Stimulated activated CD4-positive, alpha-beta T cell treated with anti-CD3 and anti-CD28 coated beads, Interleukin-15, amount 100 ng/mL, for 1 hour (primary cell): ENCODE results near the gene RALBP1.

Experiments
- DNase-seq, 2 donors: peaks; one replicate each; pipeline ENCODE4 v3.0.0-alpha.2; 2020; ENCODE audit warnings: low read depth in 1 of 2, low spot score in 1 of 2

The RALBP1 gene

GRCh38 chr18:9507565-9508088 is 32.3 kb downstream of the RALBP1 start:
- no peak for DNase-seq

GRCh38 chr18:9508446-9509025 is 33.2 kb downstream of the RALBP1 start:
- no peak for DNase-seq

GRCh38 chr18:9513971-9514512 is 38.7 kb downstream of the RALBP1 start:
- DNase-seq = no peak

GRCh38 chr18:9516437-9517064 is 41.2 kb downstream of the RALBP1 start:
- DNase-seq = no peak

- DNase-seq = no peak
Measured at GRCh38 chr18:9517869-9518268, 42.6 kb downstream of the RALBP1 start.

GRCh38 chr18:9519399-9519798 is 44.1 kb downstream of the RALBP1 start:
- no peak for DNase-seq

GRCh38 chr18:9520666-9521065 is 45.4 kb downstream of the RALBP1 start:
- no peak for DNase-seq

- no peak for DNase-seq
Measured at GRCh38 chr18:9521770-9522169, 46.5 kb downstream of the RALBP1 start.

GRCh38 chr18:9522952-9523351 is 47.6 kb downstream of the RALBP1 start:
- DNase-seq = no peak

GRCh38 chr18:9526458-9526857 is 51.1 kb downstream of the RALBP1 start:
- DNase-seq = no peak

GRCh38 chr18:9530226-9531009 is 55.1 kb downstream of the RALBP1 start:
- DNase-seq = no peak

GRCh38 chr18:9531791-9532410 is 56.6 kb downstream of the RALBP1 start:
- no peak for DNase-seq

- no peak for DNase-seq
Measured at GRCh38 chr18:9534844-9535243, 59.5 kb downstream of the RALBP1 start.

GRCh38 chr18:9535430-9535991 is 60.2 kb downstream of the RALBP1 start:
- DNase-seq = no peak

- no peak for DNase-seq
Measured at GRCh38 chr18:9536354-9537152, 61.2 kb downstream of the RALBP1 start.

GRCh38 chr18:9537677-9538076 is 62.4 kb downstream of the RALBP1 start:
- DNase-seq = no peak

- no peak for DNase-seq
Measured at GRCh38 chr18:9539283-9539682, 64.0 kb downstream of the RALBP1 start.

GRCh38 chr18:9539938-9540337 is 64.6 kb downstream of the RALBP1 start:
- DNase-seq = no peak

- no peak for DNase-seq
Measured at GRCh38 chr18:9542924-9543323, 67.6 kb downstream of the RALBP1 start.

- DNase-seq = no peak
Measured at GRCh38 chr18:9545029-9545428, 69.7 kb downstream of the RALBP1 start.
